AG10803 (cell line): Measurements from ENCODE around the gene CEP104.

Source experiments
- DNase-seq: peaks from one replicate; pipeline ENCODE4 v3.0.0; 2010; ENCODE audit warnings: low read depth
- H3K4me3 ChIP-seq: 2 replicates; pipeline ENCODE4 v1.5.1; 2011; ENCODE audit warnings: mild to moderate bottlenecking, low read length, control low read depth
- CTCF ChIP-seq: conservative IDR thresholded peaks from 2 replicates; pipeline ENCODE4 v1.5.1; 2011; ENCODE audit warnings: mild to moderate bottlenecking, low read length, control low read depth, inconsistent platforms

CEP104 gene

GRCh38 chr1:3856923-3857790 is at the start of gene CEP104, which contains the start of gene DFFB:
Gene CEP104 (minus strand): TSS chr1:3857211. CDS start chr1:3852407, 4,804 bp downstream.
Gene DFFB (plus strand): TSS chr1:3857476. CDS start chr1:3857604, 128 bp downstream.
- DNase-seq = peak; percentile 66
- TF ChIP-seq CTCF = no peak
- peak within 1 kb of the TSS; percentile 94 for H3K4me3 ChIP-seq

- no peak overlapping the region for H3K4me3 ChIP-seq
- no peak for TF ChIP-seq CTCF
- no peak for DNase-seq
Observed at GRCh38 chr1:3906672-3907020, 49.6 kb upstream of the CEP104 start.

- no peak for DNase-seq
- TF ChIP-seq CTCF = no peak
- no peak overlapping the region for H3K4me3 ChIP-seq
Observed at GRCh38 chr1:3905953-3906671, 49.1 kb upstream of the CEP104 start.

GRCh38 chr1:3905266-3905952 is 48.4 kb upstream of the CEP104 start:
- TF ChIP-seq CTCF = no peak
- DNase-seq = no peak
- no peak overlapping the region for H3K4me3 ChIP-seq

- DNase-seq = no peak
- H3K4me3 ChIP-seq = no peak overlapping the region
- TF ChIP-seq CTCF = no peak
Observed at GRCh38 chr1:3904843-3905185, 47.8 kb upstream of the CEP104 start.

- no peak overlapping the region for H3K4me3 ChIP-seq
- DNase-seq = no peak
- TF ChIP-seq CTCF = no peak
Observed at GRCh38 chr1:3904006-3904842, 47.2 kb upstream of the CEP104 start.
